22Rv1 (cell line): Measurements from ENCODE around the gene WDFY3.

Experiments used
- ZFX ChIP-seq: fragments of 450-650 bp; IDR thresholded peaks from 2 replicates; pipeline ENCODE4 v1.6.1; 2017; ENCODE audit warnings: antibody characterized with exemption, borderline replicate concordance
- TF ChIP-seq, protein P1 (sequence below): fragments of 450-650 bp; IDR thresholded peaks from 2 replicates; pipeline ENCODE4 v1.5.1; 2017; ENCODE audit warnings: mild to moderate bottlenecking

DNA sequence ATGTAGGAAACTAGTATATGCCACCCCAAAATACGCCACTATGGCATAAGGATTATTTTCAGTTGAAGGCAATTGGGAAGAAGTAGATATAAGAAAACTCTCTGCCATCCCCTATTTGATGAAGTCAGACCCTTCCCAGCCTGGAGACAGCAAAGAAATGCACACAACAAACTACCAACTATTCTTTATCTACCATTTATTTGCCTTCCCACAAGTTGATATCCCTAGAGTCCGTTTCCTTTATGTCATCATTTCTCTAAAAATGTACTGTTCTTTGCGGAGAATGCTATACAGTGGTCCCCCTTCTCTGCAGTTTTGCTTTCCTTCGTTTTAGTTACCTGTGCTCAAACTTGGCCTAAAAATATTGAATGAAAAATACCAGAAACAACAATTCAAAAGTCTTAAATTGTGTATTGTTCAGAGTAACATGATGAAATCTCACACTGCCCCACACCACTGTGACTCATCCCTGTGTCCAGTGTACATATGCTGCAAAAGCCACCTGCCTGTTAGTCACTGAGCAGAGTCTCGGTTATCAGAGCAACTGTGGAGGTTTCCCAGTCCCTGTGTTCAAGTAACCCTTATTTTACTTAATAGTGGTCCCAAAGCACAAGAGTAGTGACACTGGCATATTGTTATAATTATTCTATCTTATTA lies 152.3 kb downstream of the WDFY3 start:
- TF ChIP-seq, protein P1, sequence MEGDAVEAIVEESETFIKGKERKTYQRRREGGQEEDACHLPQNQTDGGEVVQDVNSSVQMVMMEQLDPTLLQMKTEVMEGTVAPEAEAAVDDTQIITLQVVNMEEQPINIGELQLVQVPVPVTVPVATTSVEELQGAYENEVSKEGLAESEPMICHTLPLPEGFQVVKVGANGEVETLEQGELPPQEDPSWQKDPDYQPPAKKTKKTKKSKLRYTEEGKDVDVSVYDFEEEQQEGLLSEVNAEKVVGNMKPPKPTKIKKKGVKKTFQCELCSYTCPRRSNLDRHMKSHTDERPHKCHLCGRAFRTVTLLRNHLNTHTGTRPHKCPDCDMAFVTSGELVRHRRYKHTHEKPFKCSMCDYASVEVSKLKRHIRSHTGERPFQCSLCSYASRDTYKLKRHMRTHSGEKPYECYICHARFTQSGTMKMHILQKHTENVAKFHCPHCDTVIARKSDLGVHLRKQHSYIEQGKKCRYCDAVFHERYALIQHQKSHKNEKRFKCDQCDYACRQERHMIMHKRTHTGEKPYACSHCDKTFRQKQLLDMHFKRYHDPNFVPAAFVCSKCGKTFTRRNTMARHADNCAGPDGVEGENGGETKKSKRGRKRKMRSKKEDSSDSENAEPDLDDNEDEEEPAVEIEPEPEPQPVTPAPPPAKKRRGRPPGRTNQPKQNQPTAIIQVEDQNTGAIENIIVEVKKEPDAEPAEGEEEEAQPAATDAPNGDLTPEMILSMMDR, result no peak
- TF ChIP-seq ZFX, result no peak
